GM19035 (cell line): ENCODE results near the gene LIMA1.
"Not testable (repeated sequence)": the region's sequence is repeated elsewhere in the genome, so short reads cannot be mapped to it uniquely, and the experiment has no call there.

Experiments
- ATAC-seq: cut with Tn5 transposase; IDR thresholded peaks from one replicate; pipeline ENCODE4 v1.9.1; 2021; ENCODE audit not compliant: unreplicated experiment

LIMA1 gene

DNA sequence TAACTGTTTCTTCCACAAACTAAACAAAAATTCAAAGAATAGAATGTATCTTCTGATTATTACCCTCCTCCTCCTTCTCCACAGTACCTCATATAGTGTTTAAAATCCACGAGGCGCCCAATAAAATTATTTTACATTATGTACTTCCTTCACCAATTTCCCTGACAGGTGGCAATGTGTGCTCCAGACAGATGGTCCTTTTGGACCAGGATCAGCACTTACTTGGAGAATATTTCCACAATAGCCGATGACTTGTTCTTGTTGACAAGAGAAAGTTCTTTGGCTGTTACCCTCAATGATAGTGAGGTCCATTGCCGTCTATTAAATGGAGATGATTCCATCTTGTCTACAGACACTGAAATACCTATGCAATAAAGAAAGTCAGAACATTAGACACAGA is 34.9 kb downstream of the LIMA1 start:
- no peak for ATAC-seq

GRCh38 chr12:50247665-50248064 is 35.7 kb downstream of the LIMA1 start:
- ATAC-seq: not testable (repeated sequence)

DNA sequence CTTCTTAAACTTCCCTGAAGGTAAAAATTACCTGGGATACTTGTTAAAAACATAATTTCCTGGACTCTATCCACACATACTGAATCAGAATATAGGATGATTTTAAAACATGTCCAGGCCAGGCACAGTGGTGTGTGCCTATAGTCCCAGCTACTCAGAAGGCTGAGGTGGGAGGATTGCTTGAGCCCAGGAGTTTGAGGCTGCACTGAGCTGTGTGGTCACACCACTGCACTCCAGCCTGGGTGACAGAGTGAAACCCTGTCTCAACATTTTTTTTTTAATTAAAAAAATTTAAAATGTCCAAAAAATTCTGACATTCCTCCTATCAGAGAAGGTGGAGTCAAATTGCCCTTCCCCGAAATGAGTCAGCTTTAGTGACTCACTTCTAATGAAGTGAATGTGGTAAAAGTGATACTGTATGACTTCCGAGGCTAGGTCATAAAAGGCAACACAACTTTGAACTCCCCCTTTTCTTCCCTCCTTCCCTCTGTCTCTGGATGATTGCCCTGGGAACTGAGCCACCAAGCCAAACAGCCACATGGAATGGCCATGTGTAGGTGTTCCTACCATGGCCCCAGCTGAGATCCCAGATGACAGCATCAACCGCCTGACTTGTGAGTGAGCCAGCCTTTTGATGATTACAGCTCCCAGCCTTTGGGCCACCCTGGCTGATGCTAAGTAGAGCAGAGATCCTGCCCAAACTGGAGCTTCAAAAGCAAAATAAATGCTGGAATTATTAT is 36.3 kb downstream of the LIMA1 start:
- no peak for ATAC-seq

DNA sequence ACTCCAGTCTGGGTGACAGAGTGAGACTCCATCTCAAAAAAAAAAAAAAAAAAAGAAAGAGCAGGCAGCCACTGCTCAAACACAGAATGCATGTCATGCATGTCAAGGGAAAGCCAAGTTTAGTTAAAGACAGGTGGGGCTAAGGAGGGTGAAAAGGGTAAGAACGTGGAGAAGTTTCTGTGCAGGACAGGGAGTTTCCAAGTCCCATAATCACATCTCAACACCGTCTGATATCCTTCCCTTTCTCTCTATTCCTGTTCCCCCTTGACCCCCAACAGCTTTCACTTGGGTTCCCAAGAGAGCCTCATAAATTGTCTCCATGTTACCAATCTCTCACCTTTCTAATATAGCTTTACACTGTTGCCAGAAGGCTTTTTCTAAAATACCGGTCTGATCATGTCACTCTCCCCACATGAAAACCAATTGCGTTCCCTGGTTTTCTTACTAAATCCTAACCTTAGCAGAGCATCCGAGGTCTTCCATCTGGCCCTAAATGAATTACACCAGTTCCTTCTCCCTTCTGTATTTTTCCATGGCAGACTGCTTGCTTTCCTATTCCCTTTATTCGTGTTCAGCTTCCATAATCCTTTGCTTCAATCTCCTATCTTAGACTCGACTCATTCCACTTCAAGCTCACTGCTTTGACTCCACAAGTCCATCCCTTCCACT is 37.0 kb downstream of the LIMA1 start:
- no peak for ATAC-seq

DNA sequence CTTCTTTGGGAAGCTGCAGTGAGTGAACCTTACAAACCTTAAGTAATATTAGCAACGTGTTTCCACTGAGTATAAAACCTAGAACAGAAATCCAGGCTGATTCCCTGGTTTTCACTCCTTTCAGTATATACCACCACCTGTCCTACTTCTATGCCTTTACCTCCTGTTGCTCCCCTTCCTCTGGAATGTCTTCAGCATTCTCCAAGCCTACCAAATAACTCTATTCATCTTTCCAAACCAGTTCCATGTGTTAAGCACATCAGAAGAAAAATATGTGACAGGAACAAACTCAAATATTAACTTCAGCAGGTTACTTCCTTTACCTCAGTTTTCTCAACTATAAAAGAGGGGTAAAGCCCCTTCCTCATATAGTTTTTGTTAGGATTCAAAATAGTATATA is 39.8 kb downstream of the LIMA1 start:
- ATAC-seq: no peak

DNA sequence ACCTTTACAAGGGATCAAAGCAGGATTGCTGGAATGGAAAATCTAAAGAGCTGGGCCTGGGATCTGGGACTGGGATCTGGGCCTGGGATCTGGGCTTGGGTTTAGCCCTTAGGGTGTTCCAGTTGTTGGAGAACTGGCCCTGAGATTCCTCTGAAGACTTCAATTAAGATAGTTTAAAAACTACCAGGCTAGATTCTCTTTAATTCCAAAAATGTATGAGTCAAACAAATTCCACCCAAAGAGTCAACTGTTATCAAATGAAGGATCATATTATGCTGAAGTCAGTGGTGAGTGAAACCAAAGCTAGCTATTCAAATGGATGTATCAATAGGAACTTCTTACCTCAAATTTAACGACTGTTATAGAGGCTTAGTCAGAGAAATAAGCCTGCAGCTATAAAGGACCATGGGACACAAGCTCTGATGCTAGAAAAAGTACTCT is 40.5 kb downstream of the LIMA1 start:
- ATAC-seq: no peak

- no peak for ATAC-seq
These were observed 42.1 kb downstream of the LIMA1 start for GRCh38 chr12:50241178-50241577.

- ATAC-seq: no peak
These were observed 42.6 kb downstream of the LIMA1 start for GRCh38 chr12:50240792-50241114.

- ATAC-seq: no peak
These were observed 43.1 kb downstream of the LIMA1 start for GRCh38 chr12:50240096-50240791.

DNA sequence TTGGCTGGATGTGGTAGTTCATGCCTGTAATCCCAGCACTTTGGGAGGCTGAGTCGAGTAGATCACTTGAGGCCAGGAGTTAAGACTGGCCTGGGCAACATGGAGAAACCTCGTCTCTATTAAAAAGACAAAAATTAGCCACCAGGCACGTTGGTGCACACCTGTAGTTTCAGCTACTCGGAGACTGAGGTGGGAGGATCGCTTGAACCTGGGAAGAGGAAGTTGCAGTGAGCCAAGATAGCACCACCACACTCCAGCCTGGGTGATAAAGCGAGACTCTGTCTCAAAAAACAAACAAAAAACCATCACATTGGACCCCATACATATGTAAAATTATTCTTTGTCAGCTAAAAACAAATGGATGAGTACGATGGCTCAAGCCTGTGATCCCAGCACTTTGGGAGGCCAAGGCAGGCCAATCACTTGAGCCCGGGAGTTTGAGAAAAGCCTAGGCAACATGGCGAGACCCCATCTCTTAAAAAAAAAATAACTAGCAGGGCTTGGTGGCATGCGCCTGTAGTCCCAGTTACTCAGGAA is 43.9 kb downstream of the LIMA1 start:
- no peak for ATAC-seq

DNA sequence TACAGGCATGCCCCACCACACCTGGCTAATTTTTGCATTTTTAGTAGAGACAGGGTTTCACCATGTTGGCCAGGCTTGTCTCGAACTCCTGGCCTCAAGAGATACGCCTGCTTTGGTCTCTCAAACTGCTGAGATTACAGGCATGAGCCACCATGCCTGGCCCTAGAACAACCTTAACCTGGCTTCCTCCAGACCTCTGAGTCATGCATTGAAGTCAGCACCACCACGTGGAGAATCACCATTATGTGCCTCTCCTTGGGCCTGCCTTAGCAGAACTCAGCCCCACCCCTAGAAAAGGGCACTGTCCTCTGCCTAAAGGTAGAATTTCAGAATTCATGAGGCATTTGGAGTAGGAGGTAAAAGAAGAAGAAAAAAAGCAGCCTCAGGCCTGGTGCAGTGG is 49.0 kb downstream of the LIMA1 start:
- ATAC-seq: no peak

- no peak for ATAC-seq
These were observed 50.5 kb downstream of the LIMA1 start for GRCh38 chr12:50232771-50233209.

GRCh38 chr12:50232206-50232605 is 51.1 kb downstream of the LIMA1 start:
- ATAC-seq: no peak

- no peak for ATAC-seq
These were observed 52.0 kb downstream of the LIMA1 start for GRCh38 chr12:50231346-50231745.

- no peak for ATAC-seq
These were observed 53.1 kb downstream of the LIMA1 start for GRCh38 chr12:50230217-50230616.

DNA sequence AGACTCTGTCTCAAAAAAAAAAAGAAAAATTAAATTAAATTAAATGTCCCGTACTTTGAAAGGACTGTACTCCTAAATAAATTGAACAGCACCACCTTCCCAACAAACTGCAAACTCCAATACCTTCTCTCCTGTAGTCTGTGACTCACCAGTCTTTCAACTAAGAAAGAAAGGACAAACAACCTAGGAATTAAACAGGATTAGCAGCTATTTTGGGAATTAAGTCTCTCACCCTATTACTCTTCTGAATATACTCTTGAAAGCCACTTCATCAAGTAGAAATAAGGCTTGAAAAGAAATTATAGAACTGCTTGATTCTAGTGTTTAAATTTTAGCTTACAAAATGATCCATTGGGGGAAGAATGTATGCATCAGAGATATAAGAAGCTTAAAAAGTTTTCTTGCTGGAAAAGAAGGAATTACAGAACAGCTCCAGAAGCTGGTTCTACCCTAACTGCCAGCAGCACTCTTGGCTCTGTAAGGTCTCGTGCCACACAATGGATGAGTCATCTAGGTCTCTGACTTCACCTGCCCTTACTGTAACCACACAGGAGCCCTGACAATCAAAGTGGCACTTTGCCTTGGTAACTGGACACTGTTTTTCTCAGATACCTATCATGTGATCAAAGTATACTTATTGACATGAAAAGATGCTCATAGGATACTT is 59.2 kb downstream of the LIMA1 start:
- ATAC-seq: no peak

DNA sequence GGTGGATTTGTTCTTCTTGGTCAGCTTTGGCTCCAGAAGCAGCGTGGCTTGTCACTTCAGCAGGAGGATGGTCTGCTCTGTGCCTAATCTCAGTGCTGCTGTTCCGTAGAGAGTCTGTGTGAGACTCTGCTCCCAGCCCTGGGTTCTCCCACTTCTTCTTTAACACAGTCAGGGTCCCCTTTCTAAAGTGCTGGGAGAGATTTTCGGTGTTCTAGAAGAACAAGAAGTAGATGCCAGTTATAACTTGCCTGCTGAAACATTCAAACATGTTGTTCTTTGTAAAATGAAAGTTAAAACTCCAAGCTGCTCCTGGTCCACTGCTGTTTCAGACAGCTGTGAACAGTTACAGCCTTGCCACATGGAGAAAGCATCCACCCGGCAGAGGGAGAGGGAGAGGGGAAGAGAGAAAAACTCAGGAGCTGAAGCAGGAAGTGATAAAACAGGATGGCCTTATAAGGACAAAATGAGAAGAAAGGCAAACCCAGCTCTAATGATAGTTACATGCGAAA is 61.0 kb downstream of the LIMA1 start:
- ATAC-seq: no peak

DNA sequence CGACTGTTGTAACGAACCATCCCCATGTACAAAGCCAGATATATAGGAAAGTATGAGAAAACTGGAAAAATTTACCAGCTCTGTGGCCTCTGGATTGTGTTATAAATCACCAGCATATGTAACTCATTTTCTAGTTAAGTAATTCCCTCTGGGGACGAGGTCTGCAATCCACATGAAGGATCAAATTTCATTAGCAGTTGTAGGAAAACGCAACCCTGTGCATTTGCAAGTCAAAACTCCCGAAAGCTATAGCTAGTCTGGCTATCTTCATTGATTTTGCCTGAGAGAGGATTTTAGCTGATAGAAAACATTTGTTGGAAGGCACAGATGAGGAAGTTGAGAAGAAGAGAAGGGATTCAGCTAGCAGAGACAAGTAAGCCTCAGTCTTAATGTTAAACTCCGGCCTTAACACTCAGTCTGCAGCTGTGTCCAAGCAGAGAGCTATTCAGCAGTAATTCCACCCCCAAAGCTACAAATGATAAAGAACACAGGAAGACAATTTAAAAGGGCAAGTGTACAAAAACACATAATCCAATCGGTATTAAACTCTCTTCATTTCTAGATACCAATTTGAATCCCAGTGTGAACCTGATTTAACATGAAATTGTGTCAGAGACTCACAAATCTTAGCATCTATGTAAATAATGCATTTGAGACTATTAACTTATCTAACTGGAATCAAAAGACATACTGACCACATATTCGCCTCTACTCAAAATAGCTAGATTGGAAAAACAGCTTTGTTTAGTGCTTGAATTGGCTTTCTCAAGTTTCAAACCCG is 61.9 kb downstream of the LIMA1 start:
- ATAC-seq: no peak

GRCh38 chr12:50220363-50220995 is 62.8 kb downstream of the LIMA1 start:
- ATAC-seq: peak; percentile 38

GRCh38 chr12:50219544-50219943 is 63.8 kb downstream of the LIMA1 start:
- no peak for ATAC-seq
